Measurements from ENCODE around the gene AGFG2.

The AGFG2 gene

DNA sequence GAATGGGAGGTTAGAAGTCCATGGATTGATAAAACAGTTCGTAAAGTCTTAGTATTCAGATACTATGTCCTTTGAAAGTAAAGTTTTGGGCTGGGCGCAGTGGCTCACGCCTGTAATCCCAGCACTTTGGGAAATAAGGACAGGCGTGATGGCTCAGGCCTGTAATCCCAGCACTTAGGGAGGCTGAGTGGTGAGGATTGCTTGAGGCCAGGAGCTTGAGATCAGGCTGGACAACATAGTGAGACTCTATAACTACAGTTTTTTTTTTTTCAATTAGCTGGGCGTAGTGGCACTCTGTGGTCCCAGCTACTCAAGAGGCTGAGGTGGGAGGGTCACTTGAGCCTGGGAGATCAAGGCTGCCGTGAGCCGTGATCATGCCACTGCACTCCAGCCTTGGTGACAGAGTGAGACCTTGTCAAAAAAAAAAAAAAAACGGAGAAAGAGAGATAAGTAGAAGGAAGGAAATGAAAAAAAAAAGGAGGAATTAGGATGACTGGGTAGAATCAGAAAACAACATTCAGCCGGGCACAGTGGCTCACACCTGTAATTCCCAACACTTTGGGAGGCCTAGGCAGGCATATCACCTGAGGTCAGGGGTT, 25.7 kb upstream of the AGFG2 start:
- in situ Hi-C loops (cut with HindIII; ENCODE audit: low sequenced_read_pairs) = no loop called here
- no peak for TF ChIP-seq CTCF (IDR thresholded peaks at IDR 0.05; ENCODE audit: low read depth, low read length)
- no peak for DNase-seq (ENCODE audit: low read depth, low spot score)
- H3K4me3 ChIP-seq (ENCODE audit: low read depth, low read length) = no peak overlapping the region

DNA sequence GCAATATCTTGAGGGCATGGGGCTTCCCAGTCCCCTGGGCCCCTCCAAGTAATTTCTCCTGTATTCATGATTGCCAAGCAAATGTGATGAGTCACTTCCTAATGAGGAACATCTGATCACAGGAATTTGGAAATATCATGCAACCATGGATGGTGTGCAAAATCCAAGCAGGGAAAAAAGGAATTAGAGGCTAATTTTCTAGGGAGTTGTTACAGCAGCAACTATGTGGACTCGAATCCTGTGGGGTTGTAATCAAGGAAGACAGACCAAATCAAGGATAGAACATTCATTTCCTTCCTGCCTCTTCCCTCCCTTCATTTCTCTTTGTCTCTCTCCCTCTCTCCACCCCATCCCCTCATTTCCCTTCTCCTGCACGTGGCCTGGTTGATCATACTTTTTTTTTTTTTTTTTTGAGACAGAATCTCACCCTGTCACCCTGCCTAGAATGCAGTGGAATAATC, 23.9 kb upstream of the AGFG2 start:
- peak; percentile 44 for DNase-seq (ENCODE audit: low read depth, low spot score)
- in situ Hi-C loops (cut with HindIII; ENCODE audit: low sequenced_read_pairs) = no loop called here
- H3K4me3 ChIP-seq (ENCODE audit: low read depth, low read length) = no peak overlapping the region
- no peak for TF ChIP-seq CTCF (IDR thresholded peaks at IDR 0.05; ENCODE audit: low read depth, low read length)

DNA sequence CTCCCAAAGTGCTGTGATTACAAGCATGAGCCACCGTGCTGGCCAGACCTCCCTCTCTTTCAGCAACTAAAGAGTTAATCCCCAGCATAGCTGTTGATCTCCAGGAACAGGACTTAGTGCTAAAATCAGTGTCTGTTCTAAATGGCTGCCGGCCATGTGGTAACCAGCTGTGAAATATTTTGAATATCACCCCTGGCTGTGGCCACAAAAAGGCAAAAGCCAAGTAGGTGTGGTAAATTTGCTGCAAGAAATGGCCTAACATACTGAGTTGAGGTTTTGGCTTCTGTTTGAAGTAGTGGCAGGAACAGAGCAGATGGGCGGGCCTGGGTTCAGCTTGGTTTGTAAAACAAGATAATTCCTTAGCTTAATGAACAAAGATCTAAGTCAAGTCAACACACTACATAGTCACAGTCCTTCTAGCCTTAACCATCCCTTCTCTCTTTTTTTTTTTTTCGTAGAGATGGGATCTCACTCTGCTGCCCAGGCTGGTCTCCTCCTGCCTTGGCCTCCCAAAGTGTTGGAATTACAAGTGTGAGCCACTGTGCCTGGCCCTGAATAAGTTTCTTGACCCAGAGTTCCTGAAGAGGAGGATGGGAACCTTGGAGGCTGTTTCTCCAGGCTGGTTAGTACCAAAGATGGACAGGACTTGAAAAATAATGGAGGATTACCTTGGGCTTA, 22.7 kb upstream of the AGFG2 start:
- in situ Hi-C loops (cut with HindIII; ENCODE audit: low sequenced_read_pairs) = no loop called here
- peak; percentile 97 for DNase-seq (ENCODE audit: low read depth, low spot score)
- no peak for TF ChIP-seq CTCF (IDR thresholded peaks at IDR 0.05; ENCODE audit: low read depth, low read length)
- H3K4me3 ChIP-seq (ENCODE audit: low read depth, low read length) = no peak overlapping the region

GRCh38 chr7:100517305-100517704, 21.7 kb upstream of the AGFG2 start:
- TF ChIP-seq CTCF (IDR thresholded peaks at IDR 0.05; ENCODE audit: low read depth, low read length) = no peak
- in situ Hi-C loops (cut with HindIII; ENCODE audit: low sequenced_read_pairs) = no loop called here
- DNase-seq (ENCODE audit: low read depth, low spot score) = no peak
- H3K4me3 ChIP-seq (ENCODE audit: low read depth, low read length) = no peak overlapping the region

DNA sequence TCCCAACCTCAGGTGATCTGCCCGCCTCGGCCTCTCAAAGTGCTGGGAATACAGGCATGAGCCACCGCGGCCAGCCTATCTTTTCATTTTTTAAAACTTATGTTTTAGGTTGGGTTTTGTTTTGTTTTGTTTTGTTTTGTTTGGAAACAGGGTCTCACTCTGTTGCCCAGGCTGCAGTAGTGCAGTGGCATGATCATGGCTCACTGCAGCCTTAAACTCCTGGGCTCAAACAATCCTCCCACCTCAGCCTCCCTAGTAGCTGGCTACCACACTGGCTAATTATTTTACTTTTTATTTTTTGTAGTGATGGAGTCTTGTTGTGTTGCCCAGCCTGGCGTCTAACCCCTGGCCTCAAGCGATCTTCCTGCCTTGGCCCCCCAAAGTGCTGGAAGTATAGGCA, 19.4 kb upstream of the AGFG2 start:
- TF ChIP-seq CTCF (IDR thresholded peaks at IDR 0.05; ENCODE audit: low read depth, low read length) = no peak
- in situ Hi-C loops (cut with HindIII; ENCODE audit: low sequenced_read_pairs) = no loop called here
- no peak overlapping the region for H3K4me3 ChIP-seq (ENCODE audit: low read depth, low read length)
- no peak for DNase-seq (ENCODE audit: low read depth, low spot score)

- no peak overlapping the region for H3K4me3 ChIP-seq (ENCODE audit: low read depth, low read length)
- no peak for TF ChIP-seq CTCF (IDR thresholded peaks at IDR 0.05; ENCODE audit: low read depth, low read length)
- DNase-seq (ENCODE audit: low read depth, low spot score) = no peak
- in situ Hi-C loops (cut with HindIII; ENCODE audit: low sequenced_read_pairs) = no loop called here
Measured at GRCh38 chr7:100520138-100520537, 18.9 kb upstream of the AGFG2 start.

Measured in astrocyte of the spinal cord (primary cell).